GM18507 (cell line): Measurements from ENCODE around the gene OGFR.
"Not testable (repeated sequence)": the region's sequence is repeated elsewhere in the genome, so short reads cannot be mapped to it uniquely, and the experiment has no call there.

Experiments
- DNase-seq: peaks from one replicate; pipeline ENCODE4 v3.0.0; 2011; ENCODE audit warnings: low read depth; ENCODE audit not compliant: insufficient read length; ENCODE audit errors: extremely low spot score
- FAIRE-seq: peaks from 2 replicates; lab custom pipeline; 2011; peaks lifted over from hg19 to GRCh38; lab: Jason Lieb, UNC

The OGFR gene

DNA sequence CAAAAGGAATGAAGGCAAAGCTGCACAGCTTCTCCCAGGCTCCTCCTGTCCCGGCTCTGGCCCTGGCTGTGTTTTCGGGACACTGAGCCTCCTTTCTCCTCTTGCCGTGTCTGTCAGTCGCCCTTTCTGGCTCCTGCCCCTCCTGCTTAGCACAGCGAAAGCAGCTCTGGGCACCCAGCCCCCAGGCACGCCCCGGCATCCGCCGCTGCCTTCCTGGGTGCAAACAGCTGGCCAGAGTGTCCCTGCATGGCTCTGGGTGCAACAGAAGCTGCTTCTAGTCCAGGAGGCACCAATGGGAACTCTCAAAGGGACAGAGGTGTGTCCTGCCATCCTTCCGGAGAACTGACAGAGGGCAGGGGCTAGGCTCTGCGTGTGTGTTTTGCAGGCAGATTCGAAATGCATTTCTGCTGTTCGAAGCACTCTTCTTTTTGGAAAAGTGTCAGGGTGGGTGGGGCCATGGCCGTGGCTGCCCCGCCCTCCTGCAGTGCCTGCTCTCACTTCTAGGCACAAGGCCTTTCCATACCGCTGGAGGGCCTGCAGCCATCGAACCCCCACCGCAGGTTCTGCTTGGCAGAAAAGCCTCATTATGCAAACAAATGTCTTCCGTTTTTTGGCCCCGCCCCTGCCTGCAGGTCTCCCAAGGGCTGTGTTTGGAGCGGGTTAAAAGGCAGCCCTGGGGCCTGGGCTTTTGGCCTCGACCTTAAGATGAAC lies 27.7 kb downstream of the OGFR start:
- DNase-seq: no peak
- peak; percentile 90 for FAIRE-seq

DNA sequence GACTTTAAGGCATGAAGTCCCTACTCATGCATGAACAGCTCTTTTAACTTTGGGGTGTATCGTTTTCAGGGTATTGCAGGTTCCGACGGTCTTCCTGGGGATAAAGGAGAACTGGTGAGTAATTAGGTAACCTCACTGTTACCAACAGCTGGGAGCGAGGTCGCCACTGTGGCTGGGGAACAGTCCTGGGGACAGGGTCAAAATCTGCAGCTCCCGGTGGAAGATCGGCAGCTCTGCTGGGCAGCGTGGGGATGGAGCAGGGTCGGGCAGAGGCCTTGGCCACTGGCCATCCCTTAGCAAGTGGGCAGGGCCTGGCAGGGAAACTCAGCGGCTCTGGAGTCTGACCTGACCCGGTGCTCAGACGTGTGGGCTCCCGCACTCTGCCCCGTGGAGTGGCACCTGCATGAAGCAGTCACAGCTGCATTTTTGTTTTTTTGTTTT lies 28.3 kb downstream of the OGFR start:
- FAIRE-seq (no peak), DNase-seq (no peak)

DNA sequence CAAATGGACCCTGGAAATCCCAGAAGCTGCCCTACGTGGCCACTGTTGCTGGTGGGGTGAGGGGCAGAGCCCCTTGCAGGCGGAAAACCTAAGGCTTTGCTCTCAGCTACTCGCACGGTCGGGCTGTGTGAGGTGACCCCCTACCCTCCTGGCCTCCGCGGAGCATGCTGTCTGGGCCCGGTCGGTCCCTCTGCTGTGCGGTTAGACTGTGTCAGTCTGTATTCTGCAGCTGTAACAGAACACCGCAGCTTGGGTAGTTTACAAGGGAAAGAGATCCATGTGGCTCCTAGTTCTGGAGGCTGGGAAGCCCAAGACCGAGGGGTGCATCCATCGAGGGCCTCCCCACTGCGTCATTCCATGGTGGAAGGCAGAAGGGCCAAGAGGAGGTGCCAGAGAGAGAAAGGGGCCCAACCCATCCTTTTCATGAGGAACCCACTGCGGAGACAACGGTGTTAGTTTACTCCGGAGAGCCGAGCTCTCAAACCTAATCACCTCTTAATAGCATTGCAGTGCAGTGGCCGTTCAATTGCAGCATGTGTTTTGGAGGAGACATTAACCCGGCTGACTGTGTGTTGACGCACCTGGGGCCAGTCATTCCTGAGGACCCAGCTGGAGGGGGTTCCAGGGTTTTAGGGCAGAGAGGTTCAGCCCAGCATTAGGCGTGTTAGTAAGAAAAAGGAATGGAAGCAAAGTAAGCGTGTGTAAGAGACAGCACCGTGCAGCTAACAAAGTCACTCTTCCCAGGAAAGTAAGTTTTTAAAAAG lies 30.5 kb downstream of the OGFR start:
- FAIRE-seq (no peak), DNase-seq (no peak)

DNA sequence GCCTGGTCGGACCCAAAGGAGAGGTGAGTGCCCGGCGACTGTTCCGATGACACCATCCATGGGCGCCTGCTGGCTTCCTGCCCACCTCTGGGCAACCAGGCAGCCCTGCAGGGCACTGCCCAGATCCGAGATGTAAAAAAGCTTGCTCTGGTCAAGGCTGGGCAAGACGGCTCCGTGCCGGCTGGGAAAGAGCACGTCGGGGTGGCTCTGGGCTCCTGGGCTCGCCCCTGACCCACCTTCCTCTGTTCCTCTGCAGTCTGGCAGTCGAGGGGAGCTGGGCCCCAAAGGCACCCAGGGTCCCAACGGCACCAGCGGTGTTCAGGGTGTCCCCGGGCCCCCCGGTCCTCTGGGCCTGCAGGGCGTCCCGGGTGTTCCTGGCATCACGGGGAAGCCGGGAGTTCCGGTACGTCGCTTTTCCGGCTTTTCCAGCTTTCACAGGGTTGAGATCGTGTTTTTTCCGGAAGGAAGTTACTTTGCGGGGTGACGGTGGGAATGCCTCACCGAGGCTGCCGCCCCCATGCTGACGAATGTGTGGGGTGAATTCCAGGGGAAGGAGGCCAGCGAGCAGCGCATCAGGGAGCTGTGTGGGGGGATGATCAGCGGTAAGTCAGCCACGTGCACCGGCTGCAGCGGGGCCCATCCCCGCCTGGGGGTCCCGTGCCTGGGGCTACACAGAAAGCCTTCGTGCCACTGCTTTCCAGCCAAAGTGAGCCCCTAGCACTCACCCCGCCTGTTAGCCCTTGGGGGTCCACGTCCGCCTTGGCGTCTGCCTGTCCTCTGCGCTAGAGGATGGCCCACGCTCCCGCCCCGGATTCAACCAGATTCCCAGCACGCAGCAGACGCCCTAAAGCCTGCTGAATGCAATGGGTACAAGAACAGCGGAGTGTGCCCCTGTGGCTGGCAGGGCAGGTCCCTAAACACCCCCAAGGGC lies 31.6 kb downstream of the OGFR start:
- FAIRE-seq (no peak), DNase-seq (no peak)

DNA sequence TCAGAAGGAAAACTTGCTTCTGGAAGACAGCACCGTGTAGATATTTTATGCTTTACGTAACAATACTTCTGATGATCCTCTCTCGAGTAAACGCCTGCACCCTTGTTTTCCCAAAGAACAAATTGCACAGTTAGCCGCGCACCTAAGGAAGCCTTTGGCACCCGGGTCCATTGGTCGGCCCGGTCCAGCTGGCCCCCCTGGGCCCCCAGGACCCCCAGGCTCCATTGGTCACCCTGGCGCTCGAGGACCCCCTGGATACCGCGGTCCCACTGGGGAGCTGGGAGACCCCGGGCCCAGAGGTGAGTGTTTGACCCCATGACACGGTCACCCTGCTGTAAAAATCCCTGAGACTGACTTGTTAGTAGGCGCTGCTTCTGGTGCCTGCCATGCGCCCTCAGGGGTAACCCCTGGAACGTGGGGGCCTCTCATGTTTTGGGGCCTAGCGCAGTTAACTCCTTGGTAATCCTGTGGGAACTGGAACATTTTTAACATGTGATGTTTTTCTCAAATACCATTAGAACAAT lies 32.4 kb downstream of the OGFR start:
- FAIRE-seq (no peak), DNase-seq (no peak)

DNA sequence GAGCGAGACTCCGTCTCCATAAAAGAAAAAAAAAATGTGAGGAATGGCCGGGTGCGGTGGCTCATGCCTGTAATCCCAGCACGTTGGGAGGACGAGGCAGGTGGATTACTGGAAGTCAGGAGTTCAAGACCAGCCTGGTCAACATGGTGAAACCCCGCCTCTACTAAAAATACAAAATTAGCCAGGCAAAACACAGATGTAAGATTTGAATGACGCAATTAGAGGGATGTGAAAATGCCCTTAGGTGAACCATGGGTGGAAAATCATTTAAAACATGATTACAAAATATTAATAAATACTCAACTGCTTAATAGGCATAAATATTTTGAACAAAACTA lies 33.1 kb downstream of the OGFR start:
- no peak for FAIRE-seq
- DNase-seq: no peak

DNA sequence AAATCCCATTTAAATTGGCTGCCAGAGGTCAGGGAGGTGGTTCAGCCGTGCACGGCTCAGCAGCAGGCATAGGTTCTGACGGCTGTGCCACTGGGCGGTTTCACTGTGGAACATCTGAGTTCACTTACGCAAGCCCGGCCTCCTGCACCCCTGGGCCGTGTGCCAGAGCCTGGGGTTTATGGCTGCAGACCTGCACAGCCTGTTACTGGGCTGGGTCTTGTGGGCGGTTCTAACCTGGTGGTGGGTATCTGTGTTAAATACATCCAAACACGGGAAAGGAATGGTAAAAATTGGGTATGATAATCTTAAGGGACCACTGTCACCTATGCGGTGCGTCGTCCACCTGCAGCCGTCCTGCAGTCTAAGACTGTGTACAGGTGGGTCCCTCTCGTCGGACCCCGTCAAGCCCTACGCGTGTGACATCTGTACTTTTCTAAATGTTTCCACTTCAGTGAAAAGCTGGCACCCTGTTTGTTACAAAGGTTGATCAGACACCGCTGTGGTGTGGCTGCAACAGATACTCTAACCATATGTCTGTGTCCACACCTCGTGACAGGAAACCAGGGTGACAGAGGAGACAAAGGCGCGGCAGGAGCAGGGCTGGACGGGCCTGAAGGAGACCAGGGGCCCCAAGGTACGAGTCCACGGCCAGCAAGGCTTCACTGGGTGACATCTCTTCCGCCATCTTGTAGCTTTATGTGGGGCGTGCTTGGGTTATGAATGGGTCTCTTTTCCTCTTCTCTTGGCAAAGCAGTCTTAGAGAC lies 33.7 kb downstream of the OGFR start:
- peak; percentile 80 for FAIRE-seq
- DNase-seq: no peak

DNA sequence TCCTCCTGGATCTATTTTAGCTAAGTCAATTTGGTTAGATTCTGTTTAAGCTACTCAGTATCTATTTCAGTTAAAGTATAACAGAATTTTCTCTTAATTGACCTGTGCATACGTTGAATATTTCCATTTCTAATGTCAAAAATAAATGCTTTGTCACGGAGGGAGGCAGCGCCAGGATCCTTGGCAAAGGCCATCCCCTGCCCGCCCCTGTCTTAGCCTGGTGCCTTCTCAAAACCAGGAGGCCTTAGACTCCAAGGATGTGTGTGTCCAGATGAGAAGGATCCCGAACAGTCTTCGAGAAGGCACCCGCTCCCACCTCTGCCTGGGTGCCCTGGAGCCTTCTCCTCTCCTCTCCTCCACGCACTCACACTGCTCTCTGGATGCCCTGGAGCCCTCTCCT lies 34.6 kb downstream of the OGFR start:
- DNase-seq (no peak), FAIRE-seq (no peak)

DNA sequence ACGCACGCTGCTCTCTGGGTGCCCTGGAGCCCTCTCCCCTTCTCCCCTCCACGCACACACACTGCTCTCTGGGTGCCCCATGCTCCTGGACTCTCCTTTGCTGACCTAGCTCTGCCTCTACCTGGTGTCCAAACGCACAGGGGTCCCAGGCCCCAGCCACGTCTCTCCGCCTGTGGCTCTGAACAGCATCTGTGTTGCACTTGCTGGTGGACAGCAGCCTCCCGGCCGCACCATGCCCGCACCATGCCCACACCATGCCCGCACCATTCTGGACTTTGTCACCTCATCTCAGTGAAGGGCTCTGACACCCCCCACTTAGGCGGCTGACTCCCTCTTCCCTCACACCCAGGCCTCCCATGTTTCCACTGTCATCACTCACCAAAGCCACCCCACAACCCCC lies 35.2 kb downstream of the OGFR start:
- no peak for DNase-seq
- FAIRE-seq: no peak

DNA sequence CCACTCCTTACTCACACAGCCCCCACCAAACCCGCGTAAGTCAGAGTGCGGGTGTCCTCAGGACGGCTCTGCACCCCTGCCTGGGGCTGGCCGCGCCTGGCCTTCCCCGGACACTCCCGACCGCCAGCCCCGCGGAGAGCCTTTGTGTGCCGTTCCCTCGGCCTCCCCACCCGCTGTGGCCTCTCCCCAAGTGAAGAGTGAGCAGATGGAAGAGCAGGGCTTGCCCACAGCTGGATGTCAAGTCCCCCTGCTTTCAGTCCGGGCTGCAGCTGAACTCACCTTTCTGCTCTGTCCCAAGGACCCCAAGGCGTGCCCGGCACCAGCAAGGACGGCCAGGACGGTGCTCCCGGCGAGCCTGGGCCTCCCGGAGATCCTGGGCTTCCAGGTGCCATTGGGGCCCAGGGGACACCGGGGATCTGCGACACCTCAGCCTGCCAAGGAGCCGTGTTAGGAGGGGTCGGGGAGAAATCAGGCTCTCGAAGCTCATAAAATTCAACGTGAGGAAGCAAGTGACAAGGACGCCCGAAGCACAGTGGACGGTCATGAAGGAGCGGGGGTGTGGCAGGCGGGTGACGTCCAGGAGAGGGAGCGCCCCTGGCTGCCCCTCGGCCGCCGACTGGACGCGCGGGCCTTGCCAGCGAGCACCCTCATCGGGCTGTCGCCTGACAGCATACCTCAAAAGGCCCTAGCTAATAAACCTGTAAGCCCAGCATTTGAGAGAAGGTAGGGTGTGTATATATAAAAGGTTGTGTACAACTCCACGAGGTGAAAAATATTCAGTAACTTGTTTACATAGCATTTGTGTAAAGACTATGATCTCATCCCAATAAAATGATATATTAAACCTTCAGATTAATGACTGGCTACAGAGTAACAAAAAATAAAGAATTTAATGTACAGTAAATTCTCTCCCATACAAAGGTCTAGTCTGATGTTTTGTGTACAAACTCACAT lies 35.9 kb downstream of the OGFR start:
- no peak for FAIRE-seq
- no peak for DNase-seq

DNA sequence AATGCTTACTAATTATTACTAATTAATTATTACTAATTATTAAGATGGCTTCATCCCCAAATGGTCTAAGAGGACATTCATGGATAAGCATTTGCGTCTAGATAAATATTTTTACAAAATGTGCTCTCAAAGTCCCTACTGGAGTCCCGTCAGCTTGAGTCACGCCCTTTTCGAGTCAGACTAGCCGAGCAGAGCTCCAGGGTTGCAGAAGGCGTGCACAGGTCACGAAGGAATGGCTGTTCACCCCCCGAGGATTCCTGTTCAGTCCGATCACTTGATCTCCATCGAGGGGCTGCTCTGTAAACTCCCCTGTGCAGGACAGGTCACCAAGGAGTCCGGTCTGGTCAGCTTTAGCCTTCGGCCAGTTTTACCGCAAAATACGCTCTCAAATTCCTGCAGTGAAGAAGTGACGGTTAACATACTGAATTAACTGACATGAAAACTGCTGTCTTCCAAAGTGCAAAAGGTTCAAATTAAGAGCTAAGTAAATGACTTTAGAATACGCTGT lies 37.1 kb downstream of the OGFR start:
- no peak for FAIRE-seq

DNA sequence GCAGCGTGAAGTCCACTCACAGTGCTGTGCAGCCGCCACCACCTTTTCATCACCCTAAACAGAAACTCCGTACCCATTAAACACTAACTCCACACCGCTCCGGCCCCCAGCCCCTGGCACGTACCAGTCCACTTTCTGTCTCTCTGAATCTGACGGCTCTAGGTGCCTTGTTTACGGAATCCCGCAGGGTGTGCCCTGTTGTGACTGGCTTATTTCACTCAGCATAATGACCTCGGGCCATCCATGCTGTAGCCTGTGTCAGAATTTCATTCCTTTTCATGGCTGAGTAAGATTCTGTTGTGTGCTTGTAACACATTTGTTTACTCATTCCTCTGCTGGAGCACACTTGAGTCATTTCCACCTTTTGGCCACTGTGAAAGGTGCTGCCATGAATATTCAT lies 39.0 kb downstream of the OGFR start:
- FAIRE-seq: no peak

More for the DNA sequence above, 37.1 kb downstream of the OGFR start:
- DNase-seq: no peak

DNA sequence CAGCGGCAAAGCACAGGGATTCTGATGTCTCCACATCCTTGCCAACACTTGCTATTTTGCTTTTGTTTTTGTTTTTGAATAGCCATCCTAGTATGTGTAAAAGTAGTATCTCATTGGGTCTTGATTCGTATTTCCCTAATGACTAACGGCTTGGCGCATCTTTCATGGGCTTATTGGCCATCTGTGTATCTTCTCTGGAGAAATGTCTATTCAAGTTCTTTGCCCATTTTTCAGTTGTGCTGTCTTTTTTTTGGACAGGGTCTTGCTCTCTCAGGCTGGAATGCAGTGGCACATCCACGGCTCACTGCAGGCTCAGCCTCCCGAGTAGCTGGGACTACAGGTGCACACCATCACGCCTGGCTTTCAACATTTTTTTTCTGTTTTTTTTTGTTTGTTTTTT lies 39.5 kb downstream of the OGFR start:
- DNase-seq: no peak
- no peak for FAIRE-seq

More for the DNA sequence above, 39.0 kb downstream of the OGFR start:
- DNase-seq: no peak

DNA sequence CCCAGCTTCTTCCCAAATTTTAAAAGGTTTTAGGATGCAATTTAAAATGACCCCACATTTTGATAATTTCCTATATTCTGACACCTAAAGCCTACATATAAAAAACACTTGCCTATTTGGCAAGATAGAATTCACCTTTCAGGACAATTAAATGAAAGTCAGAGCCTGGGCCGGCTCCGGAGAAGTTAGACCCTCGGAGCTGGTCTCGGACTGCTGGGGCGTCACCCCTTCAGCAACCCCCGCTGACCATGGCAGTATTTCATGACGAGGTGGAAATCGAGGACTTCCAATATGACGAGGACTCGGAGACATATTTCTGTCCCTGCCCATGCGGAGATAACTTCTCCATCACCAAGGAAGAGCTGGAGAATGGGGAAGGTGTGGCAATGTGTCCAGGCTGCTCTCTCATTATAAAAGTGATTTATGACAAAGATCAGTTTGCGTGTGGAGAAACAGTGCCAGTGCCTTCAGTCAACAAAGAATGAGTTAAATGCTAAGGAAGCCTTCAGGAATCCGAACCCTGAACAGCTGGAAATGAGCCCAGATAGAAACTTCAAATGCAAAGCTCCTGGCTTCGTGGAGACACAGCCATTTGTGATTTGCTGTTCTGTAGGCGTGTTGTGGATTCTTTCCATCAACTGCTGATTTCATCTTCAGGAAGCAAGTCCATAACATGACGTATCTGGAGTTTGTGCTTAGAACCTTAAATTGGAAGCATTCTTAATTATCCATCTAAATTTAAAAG lies 41.0 kb downstream of the OGFR start:
- DNase-seq (no peak), FAIRE-seq (no peak)

DNA sequence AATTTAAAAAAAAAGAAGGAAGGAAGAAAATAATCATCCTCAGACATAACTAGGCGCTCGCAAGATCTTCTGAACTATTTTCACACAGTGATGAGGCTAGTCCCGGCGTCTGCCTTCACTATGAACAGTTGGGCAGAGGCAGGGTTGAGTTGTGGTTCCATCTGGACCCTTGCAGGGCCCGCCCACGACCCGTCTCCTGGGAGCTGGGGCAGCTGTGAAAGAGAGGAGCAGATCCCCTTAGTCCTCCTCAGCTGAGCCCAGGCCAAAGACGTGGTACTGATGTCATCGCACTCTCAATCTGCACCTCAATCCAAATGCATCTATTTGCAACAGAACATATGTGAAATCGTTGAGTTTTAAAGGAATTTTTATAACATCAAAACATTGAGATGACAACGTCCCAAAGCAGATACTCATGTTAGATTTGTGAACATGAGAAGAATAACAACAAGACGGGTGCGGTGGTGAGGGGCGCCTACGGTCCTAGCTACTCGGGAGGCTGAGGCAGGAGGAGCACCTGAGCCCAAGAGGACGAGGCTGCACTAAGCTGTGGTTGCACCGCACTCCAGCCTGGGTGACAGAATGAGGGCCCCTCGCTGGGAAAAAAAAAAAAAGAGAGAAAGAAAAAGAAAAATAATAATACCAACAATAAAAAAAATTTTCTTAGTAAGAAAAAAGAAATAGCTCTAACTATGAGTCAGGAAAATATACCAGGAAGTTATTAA lies 41.7 kb downstream of the OGFR start:
- FAIRE-seq (no peak), DNase-seq (no peak)

DNA sequence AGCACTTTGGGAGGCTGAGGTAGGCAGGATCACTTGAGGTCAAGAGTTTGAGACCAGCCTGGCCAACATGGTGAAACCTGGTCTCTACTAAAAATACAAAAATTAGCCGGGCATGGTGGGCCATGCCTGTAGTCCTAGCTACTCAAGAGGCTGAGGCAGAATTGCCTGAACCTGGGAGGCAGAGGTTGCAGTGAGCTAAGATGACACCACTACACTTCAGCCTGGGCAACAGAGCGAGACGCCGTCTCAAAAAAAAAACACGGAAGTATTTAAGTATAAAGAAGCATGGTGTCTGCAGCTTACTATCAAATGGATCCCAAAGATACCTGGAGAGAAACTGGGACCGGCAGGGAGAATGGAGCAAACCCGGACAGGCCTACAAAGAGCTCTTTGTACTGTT lies 44.3 kb downstream of the OGFR start:
- not testable (repeated sequence) for FAIRE-seq, DNase-seq

DNA sequence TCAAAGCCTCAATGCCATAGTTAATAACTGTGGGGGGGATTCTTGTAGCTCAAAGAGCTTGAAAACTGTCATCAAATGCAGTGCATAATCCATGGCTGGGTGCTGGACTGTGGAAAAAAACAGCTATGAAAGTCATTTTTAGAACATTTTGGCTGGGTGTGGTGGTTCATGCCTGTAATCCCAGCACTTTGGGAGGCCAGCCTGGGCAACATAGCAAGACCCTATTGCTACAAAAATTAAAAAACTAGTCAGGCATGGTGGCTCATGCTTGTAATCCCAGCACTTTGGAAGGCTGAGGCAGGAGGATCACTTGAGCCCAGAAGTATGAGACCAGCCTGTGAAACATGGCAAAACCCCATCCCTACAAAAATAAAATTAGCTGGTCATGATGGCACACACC lies 44.8 kb downstream of the OGFR start:
- no peak for DNase-seq
- no peak for FAIRE-seq
